ENCODE data around the gene PPP1R37.

PPP1R37 gene

DNA sequence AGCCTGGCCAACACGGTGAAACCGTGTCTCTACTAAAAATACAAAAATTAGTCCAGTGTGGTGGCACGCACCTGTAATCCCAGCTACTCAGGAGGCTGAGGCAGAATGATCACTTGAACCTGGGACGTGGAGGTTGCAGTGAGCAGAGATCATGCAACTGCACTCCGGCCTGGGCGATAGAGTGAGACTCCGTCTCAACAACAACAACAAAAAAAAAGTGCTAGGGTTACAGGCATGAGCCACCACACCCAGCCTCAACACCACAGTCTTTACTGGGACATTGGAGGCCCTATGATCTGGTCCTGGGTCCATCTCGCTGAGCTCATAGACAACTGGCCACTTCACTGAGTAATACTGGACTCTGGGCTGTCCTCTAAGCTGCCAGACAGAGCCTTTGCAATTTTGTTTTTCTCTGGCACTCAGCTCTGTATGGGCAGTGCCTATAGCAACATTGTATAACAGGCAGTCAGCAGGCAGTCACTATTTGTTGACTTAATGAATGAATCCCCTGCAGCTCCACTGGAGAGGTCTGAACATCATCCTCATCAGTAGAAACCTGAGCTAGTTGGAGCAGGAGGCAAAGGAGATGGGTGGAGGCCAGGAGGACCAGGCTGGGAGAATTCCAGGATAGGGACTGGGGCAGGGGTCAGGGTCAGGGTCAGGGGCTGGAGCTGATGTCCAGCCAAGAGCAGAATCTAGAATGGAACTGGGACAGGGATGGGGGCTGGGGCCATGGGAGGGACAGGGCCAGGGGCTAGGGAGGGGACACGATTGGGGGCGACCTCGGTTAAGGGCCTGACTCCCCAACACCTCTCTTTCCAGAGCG, 93.7 kb downstream of the PPP1R37 start:
- no peak for DNase-seq

DNA sequence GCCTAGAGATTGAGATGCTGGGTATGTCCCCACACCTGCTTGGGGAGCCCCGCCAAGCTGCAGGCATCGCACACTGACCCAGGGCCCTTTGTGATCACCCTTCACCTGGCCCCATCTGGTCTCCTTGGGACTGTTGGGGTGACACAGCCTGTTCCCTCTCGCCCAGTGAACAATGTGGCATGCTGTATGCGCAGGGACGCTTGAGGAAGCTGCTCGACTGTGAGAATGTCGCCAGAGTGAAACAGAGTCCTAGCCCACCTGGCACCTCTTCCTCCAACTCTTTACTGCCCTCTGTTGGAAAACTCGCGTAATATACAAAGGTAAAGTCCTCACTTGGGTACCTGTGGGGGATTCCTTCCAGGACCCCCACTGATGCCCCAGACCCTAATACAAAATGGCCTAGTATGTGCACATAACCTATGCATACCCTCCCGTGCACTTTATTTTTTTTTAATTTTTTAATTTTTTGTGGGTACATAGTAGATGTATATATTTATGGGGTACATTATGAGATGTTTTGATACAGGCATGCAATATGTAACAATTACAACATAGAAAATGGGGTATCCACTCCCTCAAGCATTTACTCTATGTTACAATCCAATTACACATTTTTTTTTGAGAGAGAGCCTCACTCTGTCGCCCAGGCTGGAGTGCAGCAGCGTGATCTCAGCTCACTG, 94.6 kb downstream of the PPP1R37 start:
- no peak for DNase-seq

DNA sequence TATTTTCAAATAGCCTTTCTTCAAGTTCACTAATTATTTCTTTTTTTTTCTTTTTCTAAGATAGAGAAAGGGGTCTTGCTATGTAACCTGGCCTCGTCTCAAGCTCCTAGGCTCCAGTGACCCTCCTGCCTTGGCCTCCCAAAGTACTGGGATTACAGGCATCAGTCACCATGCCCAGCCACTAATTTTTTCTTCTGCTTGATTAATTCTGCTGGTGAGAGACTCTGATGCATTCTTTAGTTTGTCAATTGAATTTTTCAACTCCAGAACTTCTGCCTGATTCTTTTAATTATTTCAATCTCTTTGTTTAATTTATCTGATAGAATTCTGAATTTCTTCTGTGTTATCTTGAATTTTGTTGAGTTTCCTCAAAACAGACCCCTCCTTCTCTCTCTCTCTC, 97.0 kb downstream of the PPP1R37 start:
- no peak for DNase-seq

DNA sequence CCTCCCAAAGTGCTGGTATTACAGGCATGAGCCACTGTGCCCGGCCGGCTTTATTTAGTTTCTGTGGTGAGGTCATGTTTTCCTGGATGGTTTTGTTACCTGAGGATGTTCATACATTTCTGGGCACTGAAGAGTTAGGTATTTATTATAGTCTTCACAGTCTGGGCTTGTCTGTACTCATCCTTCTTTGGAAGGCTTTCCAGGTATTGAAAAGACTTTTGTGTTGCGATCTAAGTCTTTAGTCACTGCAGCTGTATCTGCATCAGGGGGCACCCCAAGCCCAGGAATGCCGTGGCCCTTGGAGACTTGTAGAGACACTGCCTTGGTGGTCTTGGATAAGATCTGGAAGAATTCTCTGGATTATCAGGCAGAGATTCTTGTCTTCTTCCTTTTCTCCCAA, 98.4 kb downstream of the PPP1R37 start:
- DNase-seq = no peak

DNA sequence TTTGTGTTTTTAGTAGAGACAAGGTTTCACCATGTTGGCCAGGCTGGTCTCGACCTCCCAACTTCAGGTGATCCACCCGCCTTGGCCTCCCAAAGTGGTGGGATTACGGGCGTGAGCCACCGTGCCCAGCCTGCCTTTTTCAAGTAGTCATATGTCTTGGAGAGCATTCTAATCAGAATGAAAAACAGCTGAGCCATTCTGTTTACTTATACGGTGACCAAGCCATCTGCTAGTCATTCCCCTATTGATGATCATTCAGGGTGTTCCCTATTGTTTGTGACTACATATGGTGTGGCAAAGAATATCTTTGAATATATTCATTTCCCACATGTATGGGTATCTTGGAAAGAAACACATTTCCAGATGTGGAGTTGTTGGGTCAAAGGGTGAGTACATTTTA, 102.8 kb downstream of the PPP1R37 start:
- no peak for DNase-seq
